Activated CD4-positive, alpha-beta T cell treated with anti-CD3 and anti-CD28 coated beads for 36 hours (primary cell): Measurements from ENCODE around the gene PRKACB. TPM values are rescaled to one million over a fixed set of nuclear protein-coding genes. Genes with fewer than 3 reads are reported as not detected.

Experiments
- ATAC-seq: fragments of 200-7000 bp; cut with Tn5 transposase; one replicate; pipeline ENCODE4 v1.10.0; 2021; ENCODE audit warnings: mild to moderate bottlenecking, moderate library complexity
- CTCF ChIA-PET: fragments of 350-600 bp; sonication (Branson Sonifier 250); formaldehyde crosslinking; loops from one replicate; lab custom pipeline; 2021; ENCODE audit warnings: antibody characterized with exemption; lab: Charles Lee
- POLR2A ChIA-PET: fragments of 350-600 bp; sonication (Branson Sonifier 250); formaldehyde crosslinking; loops from one replicate; lab custom pipeline; 2021; ENCODE audit warnings: antibody characterized with exemption, inconsistent platforms; lab: Charles Lee
- DNase-seq: peaks from one replicate; pipeline ENCODE4 v3.0.0-alpha.2; 2020
- H3K27ac Mint-ChIP-seq: one replicate; pipeline ENCODE4 v1.8.0; 2021; ENCODE audit warnings: mixed read lengths
- H3K27me3 Mint-ChIP-seq: one replicate; pipeline ENCODE4 v1.8.0; 2021; ENCODE audit warnings: mixed read lengths
- H3K36me3 Mint-ChIP-seq: one replicate; pipeline ENCODE4 v1.8.0; 2021; ENCODE audit warnings: low read depth, mixed read lengths
- H3K4me1 Mint-ChIP-seq: one replicate; pipeline ENCODE4 v1.8.0; 2021; ENCODE audit warnings: mixed read lengths
- H3K4me3 Mint-ChIP-seq: one replicate; pipeline ENCODE4 v1.8.0; 2021; ENCODE audit warnings: mild to moderate bottlenecking, moderate library complexity, mixed read lengths
- H3K9me3 Mint-ChIP-seq: one replicate; pipeline ENCODE4 v1.8.0; 2021; ENCODE audit warnings: low read depth, mixed read lengths
- intact Hi-C, 2 experiments: fragments of 100-400 bp; cut with DNase I in 1 of 2; cut with micrococcal nuclease in 1 of 2; formaldehyde crosslinking; loops; one replicate each; pipeline versions ENCODE4 v1.14.2 to v1.15.1; 2022 to 2024; cut with DNase I, micrococcal nuclease
- total RNA-seq, 2 experiments: library from RNA; stranded (reverse); gene quantifications; one replicate each; pipeline ENCODE4 v1.2.3, GENCODE V29; 2021

PRKACB gene
- total RNA-seq, 2 experiments from 2014 or later = 22.2 to 25.5 TPM

DNA sequence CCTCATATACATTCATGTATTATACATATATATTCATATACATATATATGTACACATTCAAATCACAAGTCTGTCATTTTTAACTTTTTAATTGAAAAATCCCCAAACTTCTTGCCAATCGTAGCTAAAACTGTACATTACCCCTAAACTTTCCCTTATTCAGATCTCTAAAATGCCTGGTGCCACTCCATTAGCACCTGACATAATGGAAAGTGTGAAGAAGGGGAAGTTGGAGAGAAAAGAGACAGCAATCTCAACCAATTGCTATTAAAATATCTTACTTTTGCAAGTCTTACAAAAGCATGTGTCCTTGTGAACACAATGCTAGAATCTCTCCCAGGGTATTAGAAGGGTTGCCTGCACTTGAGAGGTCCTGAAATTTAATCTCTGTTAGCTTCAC, 22.7 kb upstream of the PRKACB start:
- ChIA-PET POLR2A (no interaction called here), CTCF (interaction anchor here (0.6 to 5.0 kb wide), 3 partner anchors 15 to 190 kb away, joined by 3 to 64 read pairs (median 3); no protein-coding TSS in a partner anchor)
- Mint-ChIP-seq H3K9me3 (no peaks in the 10 kb centered on the region), H3K27ac (no peak overlapping the region), H3K36me3 (no peaks in the 10 kb centered on the region), H3K27me3 (no peaks in the 10 kb centered on the region), H3K4me1 (peaks cover 8% of the 10 kb centered on the region), H3K4me3 (no peak overlapping the region)
- intact Hi-C loops = loop anchor here in 1 of 2 experiments (5.0 kb wide), 1 partner anchor 124 kb away; the partner anchor contains the start of gene TTLL7
- no peak for DNase-seq
- no peak for ATAC-seq

DNA sequence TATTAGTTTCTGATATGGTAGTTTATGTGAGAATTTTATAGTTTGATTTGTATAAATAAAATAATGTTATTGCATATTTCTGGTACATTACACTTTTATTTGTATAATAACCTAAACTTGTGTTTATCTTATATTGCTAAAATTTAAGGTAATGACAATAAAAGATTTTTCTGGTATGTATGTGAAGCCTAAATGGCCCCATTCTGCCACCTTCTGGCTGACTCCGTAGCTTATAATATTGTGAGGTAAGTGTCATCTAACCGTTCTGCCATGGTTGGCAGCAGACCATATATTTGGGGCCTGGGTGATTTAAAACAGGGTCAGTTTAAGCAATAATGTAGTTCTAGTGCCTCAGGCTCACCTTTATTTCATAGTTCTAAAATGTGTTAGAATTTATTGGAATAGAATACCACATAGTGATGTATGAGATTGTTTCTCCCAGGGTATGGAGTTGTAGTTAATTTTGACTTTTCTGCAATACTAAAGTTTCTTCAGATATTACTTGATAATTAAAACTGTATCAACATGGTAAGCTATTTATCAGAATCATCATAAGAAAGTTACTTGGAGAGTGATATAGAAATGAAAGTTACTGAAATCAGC, 21.2 kb upstream of the PRKACB start:
- POLR2A ChIA-PET = no interaction called here
- Mint-ChIP-seq H3K36me3 (peaks cover 2% of the 10 kb centered on the region), H3K9me3 (no peaks in the 10 kb centered on the region), H3K4me1 (no peaks in the 10 kb centered on the region), H3K27ac (no peak overlapping the region), H3K4me3 (no peak overlapping the region), H3K27me3 (no peaks in the 10 kb centered on the region)
- intact Hi-C loops = loop anchor here (1.0 to 5.0 kb wide), 3 partner anchors 126 to 218 kb away; partner anchors contain the start of gene TTLL7 (in 1 of the 2)
- CTCF ChIA-PET = interaction anchor here (0.6 to 5.0 kb wide), 13 partner anchors 10 to 670 kb away, joined by 3 to 64 read pairs (median 3); partner anchors contain the start of gene PRKACB
- peak; percentile 73 for DNase-seq
- ATAC-seq = peak; percentile 42

DNA sequence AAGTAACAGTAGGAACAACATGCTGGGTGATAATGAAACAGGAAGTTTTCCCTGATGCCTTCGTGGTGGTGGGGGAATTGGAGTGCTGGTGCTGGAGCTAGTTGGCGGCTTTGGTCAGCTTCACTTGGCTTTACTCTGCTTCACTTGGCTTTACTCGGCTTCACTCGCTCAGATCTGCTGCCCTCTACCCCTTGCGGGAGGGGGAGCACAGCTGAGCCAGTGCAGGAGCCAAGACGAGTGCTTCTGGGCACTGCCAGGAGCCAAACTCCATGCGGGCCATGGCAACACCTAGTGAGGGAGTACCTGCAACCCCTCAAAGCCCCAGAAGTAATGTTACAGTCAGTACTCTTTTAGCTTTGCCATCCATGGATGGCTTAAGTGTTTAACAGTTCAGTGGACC, 10.6 kb upstream of the PRKACB start:
- H3K36me3 Mint-ChIP-seq = no peaks in the 10 kb centered on the region
- DNase-seq = no peak
- no peaks in the 10 kb centered on the region for H3K9me3 Mint-ChIP-seq
- no peaks in the 10 kb centered on the region for H3K27me3 Mint-ChIP-seq
- peaks cover 11% of the 10 kb centered on the region for H3K4me1 Mint-ChIP-seq
- no peak overlapping the region for H3K27ac Mint-ChIP-seq
- ChIA-PET POLR2A (no interaction called here), CTCF (interaction anchor here (1.1 to 1.5 kb wide), 3 partner anchors 8 to 206 kb away, joined by 3 to 5 read pairs (median 3); no protein-coding TSS in a partner anchor)
- ATAC-seq = no peak
- intact Hi-C loops = no loop called here
- no peak overlapping the region for H3K4me3 Mint-ChIP-seq

DNA sequence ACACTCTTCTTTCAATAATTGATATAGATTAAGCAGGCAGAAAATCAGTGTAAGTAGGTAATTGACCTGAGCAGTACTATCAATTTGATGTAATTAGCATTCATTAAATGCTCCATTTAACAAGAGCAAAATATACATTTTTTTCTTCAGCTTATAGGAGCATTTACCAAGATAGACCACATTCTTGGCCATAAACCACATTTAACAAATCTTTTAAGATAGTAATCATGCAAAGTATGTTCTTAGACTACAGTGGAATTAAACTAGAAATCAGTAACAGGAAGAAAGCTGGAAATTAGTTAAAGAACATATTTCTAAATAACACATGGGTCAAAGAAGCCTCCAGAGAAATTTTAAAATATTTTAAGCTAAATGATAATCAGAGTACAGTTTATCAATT, 8.7 kb upstream of the PRKACB start:
- intact Hi-C loops = no loop called here
- Mint-ChIP-seq H3K27me3 (no peaks in the 10 kb centered on the region), H3K9me3 (peaks cover 3% of the 10 kb centered on the region), H3K36me3 (no peaks in the 10 kb centered on the region), H3K27ac (no peak overlapping the region), H3K4me1 (peaks cover 11% of the 10 kb centered on the region), H3K4me3 (no peak overlapping the region)
- no peak for DNase-seq
- ChIA-PET CTCF (interaction anchor here (1.0 to 2.5 kb wide), 6 partner anchors 8 to 503 kb away, joined by 3 to 11 read pairs (median 4); no protein-coding TSS in a partner anchor), POLR2A (no interaction called here)
- no peak for ATAC-seq

DNA sequence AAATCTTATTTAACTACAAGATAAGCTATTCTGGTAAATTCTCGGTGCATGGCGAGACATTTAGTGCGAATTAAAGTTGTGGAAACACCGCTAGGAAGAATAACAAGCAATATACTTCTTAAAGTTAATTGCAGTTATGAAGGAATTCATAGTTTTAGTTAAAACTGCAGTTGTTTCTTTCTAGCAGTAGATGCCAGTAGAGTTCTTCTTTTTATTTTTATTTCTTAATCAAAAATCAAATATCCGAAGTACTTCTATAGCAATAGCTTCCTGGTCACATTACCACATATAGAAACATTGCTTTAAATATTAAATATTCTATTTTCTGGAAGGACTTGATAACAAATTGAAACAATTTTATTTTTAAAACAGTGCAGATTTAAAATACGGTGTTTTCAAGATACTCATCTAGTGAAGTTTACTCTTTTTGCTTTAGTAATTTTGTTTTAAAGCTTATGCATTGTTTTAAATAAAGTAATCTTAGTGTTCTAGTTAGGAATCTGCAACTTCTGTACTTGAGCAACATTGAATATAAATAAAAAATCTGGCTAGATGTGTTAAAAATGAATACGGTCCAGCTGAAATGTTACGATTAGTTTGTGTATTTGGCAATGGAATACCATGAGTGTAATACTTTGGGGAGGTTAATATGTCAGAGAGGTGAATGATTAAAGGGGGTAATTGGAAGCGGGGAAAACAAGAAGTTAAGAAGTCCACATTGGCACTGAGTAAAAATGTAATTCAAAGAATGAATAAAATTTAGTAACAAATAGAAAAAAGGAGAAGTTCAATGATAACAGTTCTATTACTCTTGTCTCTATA, 2.7 kb upstream of the PRKACB start:
- Mint-ChIP-seq H3K4me1 (peaks cover 22% of the 10 kb centered on the region), H3K36me3 (peaks cover 2% of the 10 kb centered on the region), H3K27me3 (no peaks in the 10 kb centered on the region), H3K9me3 (peaks cover 3% of the 10 kb centered on the region), H3K27ac (no peak overlapping the region), H3K4me3 (no peak overlapping the region)
- POLR2A ChIA-PET = no interaction called here
- intact Hi-C loops = loop anchor here (1.0 to 10.0 kb wide), 13 partner anchors 292 to 796 kb away; partner anchors contain the start of genes GNG5 (in 2 of the 2), SPATA1 (in 2 of the 2), CTBS (in 1 of the 2) and RPF1 (in 1 of the 2)
- DNase-seq (no peak), ATAC-seq (no peak)
- CTCF ChIA-PET = interaction anchor here (0.6 to 4.9 kb wide), 39 partner anchors 8 to 621 kb away, joined by 3 to 74 read pairs (median 3); no protein-coding TSS in a partner anchor

DNA sequence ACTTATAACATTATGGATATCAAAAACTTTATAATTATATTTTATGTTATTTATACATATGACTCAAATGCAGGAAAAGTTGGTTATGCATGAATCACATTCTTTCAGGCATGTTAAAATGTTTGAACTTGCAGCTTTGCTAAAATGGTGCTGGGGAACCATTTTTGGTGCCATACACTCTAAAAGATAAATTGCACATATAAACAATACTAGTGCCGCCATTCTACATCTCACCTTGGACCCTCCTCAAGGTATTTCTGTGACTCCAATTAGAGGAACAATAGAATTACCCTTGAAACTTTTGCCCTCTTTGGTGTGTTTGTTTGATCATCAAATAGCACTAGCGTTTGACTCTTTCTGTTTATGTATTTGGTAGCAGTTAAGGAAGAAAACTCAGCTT, 997 bp downstream of the PRKACB start:
- CTCF ChIA-PET = interaction anchor here (0.6 to 4.5 kb wide), 14 partner anchors 9 to 628 kb away, joined by 3 to 44 read pairs (median 4); no protein-coding TSS in a partner anchor
- ATAC-seq (peak; percentile 25), DNase-seq (peak; percentile 21)
- Mint-ChIP-seq H3K27ac (peak overlapping the region; percentile 98), H3K9me3 (no peaks in the 10 kb centered on the region), H3K27me3 (no peaks in the 10 kb centered on the region), H3K4me1 (peaks cover 43% of the 10 kb centered on the region), H3K36me3 (peaks cover 2% of the 10 kb centered on the region), H3K4me3 (peak overlapping the region; percentile 85)
- POLR2A ChIA-PET = interaction anchor here (1.5 kb wide), 1 partner anchor 361 kb away, joined by 4 read pairs; the partner anchor contains the start of gene SPATA1
- intact Hi-C loops = loop anchor here (2.0 to 10.0 kb wide), 4 partner anchors 154 to 710 kb away; partner anchors contain the start of genes GNG5 (in 1 of the 2), SPATA1 (in 1 of the 2) and SSX2IP (in 1 of the 2)

DNA sequence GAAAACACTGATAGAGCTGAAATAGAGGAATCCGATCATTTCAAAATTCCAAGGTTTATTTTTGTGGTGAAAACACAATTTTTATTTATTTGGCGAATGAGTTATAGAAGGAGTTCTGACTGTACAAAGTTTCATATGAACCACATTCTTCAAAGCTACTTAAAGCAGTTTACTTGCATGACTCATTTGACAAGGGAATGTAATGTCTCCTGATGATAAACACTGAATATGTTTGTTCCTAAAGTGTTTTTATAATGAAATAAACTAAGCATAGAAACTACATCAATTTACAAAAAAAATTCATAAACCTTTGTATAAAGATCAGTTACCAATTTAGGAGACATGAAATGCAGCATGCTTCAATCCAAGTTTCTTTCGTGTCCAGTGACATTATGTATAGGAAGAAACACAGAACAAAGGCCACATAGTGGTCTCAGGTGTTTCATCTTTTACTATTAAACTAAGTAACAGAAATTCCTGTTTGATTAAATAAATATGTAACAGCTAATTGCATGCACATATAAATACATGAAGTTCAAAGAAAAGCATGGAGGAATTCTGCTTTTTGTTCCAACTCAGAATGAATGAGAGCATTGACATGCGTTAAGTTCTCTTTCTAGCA, 2.5 kb downstream of the PRKACB start:
- Mint-ChIP-seq H3K27me3 (no peaks in the 10 kb centered on the region), H3K4me1 (peaks cover 54% of the 10 kb centered on the region), H3K27ac (peak overlapping the region; percentile 76), H3K36me3 (peaks cover 7% of the 10 kb centered on the region), H3K9me3 (no peaks in the 10 kb centered on the region), H3K4me3 (peak overlapping the region; percentile 85)
- no peak for DNase-seq
- peak; percentile 63 for ATAC-seq
- CTCF ChIA-PET = interaction anchor here (0.7 to 4.5 kb wide), 9 partner anchors 8 to 572 kb away, joined by 3 to 44 read pairs (median 4); partner anchors contain the start of gene SAMD13
- intact Hi-C loops = loop anchor here (1.0 to 10.0 kb wide), 7 partner anchors 9 to 708 kb away; partner anchors contain the start of genes SSX2IP (in 2 of the 2), GNG5 (in 1 of the 2) and SPATA1 (in 1 of the 2)
- POLR2A ChIA-PET = interaction anchor here (0.7 kb wide), 1 partner anchor 360 kb away, joined by 3 read pairs; the partner anchor contains the start of genes GNG5 and SPATA1

DNA sequence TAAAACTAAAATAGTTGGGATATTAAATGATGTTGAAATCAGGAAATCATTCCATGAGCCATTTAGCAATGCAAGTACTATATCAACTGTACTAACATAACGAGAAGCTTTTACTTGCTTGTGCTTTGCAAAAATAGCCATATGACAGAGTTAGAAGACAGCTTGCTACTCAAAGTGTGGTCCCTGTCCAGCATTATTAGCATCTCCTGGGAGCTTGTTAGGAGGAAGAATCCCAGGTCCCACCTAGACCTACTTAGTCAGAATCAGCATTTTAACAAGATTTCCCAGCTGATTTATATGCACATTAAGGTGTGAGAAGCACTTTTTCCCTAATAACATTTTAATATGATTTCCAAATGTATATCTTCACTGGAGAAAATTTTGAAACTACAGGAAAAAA, 4.7 kb downstream of the PRKACB start:
- intact Hi-C loops = loop anchor here in 1 of 2 experiments (5.0 to 10.0 kb wide), 3 partner anchors 356 to 706 kb away; partner anchors contain the start of genes GNG5, SPATA1 and SSX2IP
- Mint-ChIP-seq H3K27me3 (no peaks in the 10 kb centered on the region), H3K4me1 (peaks cover 63% of the 10 kb centered on the region), H3K27ac (no peak overlapping the region), H3K4me3 (no peak overlapping the region), H3K36me3 (peaks cover 10% of the 10 kb centered on the region), H3K9me3 (no peaks in the 10 kb centered on the region)
- POLR2A ChIA-PET = no interaction called here
- ATAC-seq (no peak), DNase-seq (no peak)
- CTCF ChIA-PET = interaction anchor here (1.1 to 1.5 kb wide), 3 partner anchors 154 to 1045 kb away, joined by 3 to 4 read pairs (median 4); no protein-coding TSS in a partner anchor

DNA sequence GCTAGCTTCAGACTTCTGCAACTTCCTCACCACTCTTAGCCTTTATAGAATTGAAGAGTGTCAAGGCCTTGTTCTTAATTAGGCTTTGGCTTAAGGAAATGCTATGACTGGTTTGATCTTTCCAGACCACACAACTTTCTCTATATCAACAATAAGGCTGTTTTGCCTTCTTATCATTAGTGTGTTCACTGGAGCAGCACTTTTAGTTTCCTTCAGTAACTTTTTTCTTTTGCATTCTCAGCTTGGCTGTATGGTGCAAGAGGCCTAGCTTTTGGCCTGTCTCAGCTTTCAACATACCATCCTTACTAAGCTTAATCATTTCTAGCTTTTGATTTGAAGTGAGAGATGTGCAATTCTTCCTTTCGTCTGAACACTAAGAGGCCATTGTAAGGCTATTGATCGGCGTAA, 8.6 kb downstream of the PRKACB start:
- H3K27me3 Mint-ChIP-seq = no peaks in the 10 kb centered on the region
- H3K4me1 Mint-ChIP-seq = peaks cover 86% of the 10 kb centered on the region
- intact Hi-C loops = loop anchor here (1.0 to 5.0 kb wide), 3 partner anchors 8 to 700 kb away; partner anchors contain the start of gene PRKACB (in 1 of the 2)
- ChIA-PET CTCF (interaction anchor here (0.6 to 4.9 kb wide), 10 partner anchors 7 to 468 kb away, joined by 3 to 44 read pairs (median 4); partner anchors contain the start of gene PRKACB), POLR2A (interaction anchor here (0.9 to 1.0 kb wide), 3 partner anchors 9 to 353 kb away, joined by 3 to 4 read pairs (median 3); partner anchors contain the start of genes PRKACB and SPATA1)
- peak overlapping the region; percentile 23 for H3K4me3 Mint-ChIP-seq
- H3K36me3 Mint-ChIP-seq = peaks cover 9% of the 10 kb centered on the region
- peak; percentile 44 for DNase-seq
- ATAC-seq = peak; percentile 82
- peak overlapping the region; percentile 90 for H3K27ac Mint-ChIP-seq
- no peaks in the 10 kb centered on the region for H3K9me3 Mint-ChIP-seq

DNA sequence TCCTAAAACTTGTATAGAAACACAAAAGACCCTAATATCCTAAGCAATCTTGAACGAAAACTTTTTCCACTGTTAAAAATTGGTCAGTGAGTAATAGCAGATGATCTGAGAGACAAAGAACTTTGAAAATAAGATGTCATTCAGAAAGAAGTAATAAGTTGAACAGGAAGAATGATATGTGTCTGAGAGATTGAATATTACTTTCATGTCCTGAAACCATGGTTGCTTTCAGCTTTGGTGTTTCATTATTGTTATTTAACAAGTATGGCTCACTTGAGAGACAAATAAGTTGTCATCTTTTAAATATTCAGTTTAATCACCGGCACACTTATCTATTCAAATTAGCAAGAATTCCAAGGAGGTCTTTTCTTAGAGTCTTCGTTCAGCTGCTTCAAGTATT, 11.4 kb downstream of the PRKACB start:
- DNase-seq = no peak
- no peaks in the 10 kb centered on the region for H3K9me3 Mint-ChIP-seq
- intact Hi-C loops = loop anchor here (1.0 to 5.0 kb wide), 3 partner anchors 9 to 147 kb away; partner anchors contain the start of gene SAMD13 (in 1 of the 2)
- ATAC-seq = peak; percentile 17
- peaks cover 7% of the 10 kb centered on the region for H3K36me3 Mint-ChIP-seq
- H3K27ac Mint-ChIP-seq = peak overlapping the region; percentile 65
- H3K4me1 Mint-ChIP-seq = peaks cover 88% of the 10 kb centered on the region
- H3K4me3 Mint-ChIP-seq = peak overlapping the region; percentile 41
- ChIA-PET POLR2A (interaction anchor here (0.6 kb wide), 1 partner anchor 532 kb away, joined by 3 read pairs; no protein-coding TSS in a partner anchor), CTCF (interaction anchor here (1.2 to 4.9 kb wide), 3 partner anchors 10 to 14 kb away, joined by 3 to 44 read pairs (median 4); partner anchors contain the start of gene PRKACB)
- no peaks in the 10 kb centered on the region for H3K27me3 Mint-ChIP-seq
